ENCODE measurements around the gene DNAAF1. TPM values are rescaled to one million over a fixed set of nuclear protein-coding genes. Genes with fewer than 3 reads are reported as not detected.
"Not testable (repeated sequence)": the region's sequence is repeated elsewhere in the genome, so short reads cannot be mapped to it uniquely, and the experiment has no call there.

Gene DNAAF1
- total RNA-seq, 1 experiment from 2014 or later: not detected

DNA sequence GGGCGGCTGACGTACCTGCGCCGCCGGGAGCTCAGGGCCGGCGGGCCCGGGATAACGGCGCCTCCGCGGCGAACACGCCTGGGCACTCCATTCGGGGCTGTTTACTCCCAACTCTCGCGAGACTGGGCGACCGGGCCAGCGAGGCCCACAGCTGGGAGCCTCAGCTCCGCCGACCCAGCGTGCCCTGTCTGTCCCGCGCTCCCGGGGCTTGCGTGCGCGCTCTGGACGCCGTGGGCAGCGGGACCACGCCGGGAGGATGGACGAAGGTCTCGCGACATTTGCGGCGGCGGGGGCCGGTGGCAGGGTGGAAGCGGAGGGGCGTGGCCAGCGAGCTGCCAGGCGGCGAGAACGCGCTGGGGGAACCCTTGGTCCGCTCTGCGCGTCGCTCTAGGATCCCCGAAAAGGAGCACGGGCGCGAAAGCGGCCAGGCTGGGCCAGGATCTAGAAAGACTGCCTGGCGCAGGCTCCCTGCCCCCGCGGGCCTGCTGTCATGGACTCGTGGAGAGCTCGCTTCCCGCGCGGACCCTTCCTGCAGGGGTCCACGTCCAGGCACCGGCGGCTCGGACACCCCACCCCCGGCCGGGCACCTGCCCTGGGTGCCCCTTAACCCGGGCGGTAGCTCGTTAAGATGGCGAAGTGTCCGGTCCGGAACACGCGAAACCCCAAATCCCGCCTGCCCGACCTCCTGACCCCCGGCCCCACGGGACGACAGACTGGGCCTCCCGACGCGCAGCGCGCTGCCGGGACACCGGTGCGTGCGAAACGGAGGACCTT, 28.2 kb upstream of the DNAAF1 start, which contains the start of gene MBTPS1:
Gene MBTPS1, minus strand, starts transcription at position 223 of the 774 bp plus-strand sequence. CDS start 15,159 bp downstream, outside the sequence.
- H3K27ac ChIP-seq (ENCODE audit: low read length): peak within 1 kb of the TSS; percentile 82
- H3K36me3 ChIP-seq (ENCODE audit: insufficient read depth, low read length): no peaks in the 10 kb centered on the region; the same call in 1 of the 2 replicates
- H2AFZ ChIP-seq (ENCODE audit: low read length): peak within 1 kb of the TSS; percentile 61; the same call in 1 of the 2 replicates
- H3K9me2 ChIP-seq (replicated peaks; ENCODE audit: insufficient read depth, low read length): no peaks in the 10 kb centered on the region
- peak within 1 kb of the TSS; percentile 98 for H3K9ac ChIP-seq (ENCODE audit: low read length)
- peaks cover 45% of the 10 kb centered on the region for H3K79me2 ChIP-seq (ENCODE audit: low read length)
- H3K9me3 ChIP-seq (ENCODE audit: low read length): no peaks in the 10 kb centered on the region
- H3K4me3 ChIP-seq (ENCODE audit: low read length): peak within 1 kb of the TSS; percentile 91
- no peaks in the 10 kb centered on the region for H3K27me3 ChIP-seq (ENCODE audit: low read length)
- DNase-seq: peak; percentile 99
- H3K4me2 ChIP-seq (ENCODE audit: low read depth, low read length, poor library complexity, severe bottlenecking): peak within 1 kb of the TSS; percentile 89
- H4K20me1 ChIP-seq (ENCODE audit: insufficient read depth, low read depth, low read length): 0 out of 2 replicates have a peak, but pooled peaks cover 4% of the 10 kb centered on the region
- peaks cover 23% of the 10 kb centered on the region for H3K4me1 ChIP-seq (ENCODE audit: low read length)

DNA sequence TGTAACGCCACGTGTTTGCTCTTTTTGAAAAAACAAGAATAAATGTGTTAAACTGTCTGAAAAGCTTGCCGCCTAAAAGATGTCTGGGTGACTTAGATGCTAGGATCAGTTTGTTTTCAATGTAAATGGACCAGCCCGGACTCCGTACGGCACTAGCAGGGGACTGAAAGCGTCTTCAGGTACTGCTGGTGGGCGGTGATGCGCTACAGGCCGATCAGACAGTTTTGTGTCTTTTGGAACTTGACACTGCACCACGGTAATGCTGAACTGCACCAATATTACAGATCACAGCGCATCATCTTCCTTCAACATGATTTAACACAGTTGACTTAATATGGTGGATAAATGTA, 27.6 kb upstream of the DNAAF1 start:
- peak overlapping the region; percentile 82 for H3K27ac ChIP-seq (ENCODE audit: low read length)
- H3K4me2 ChIP-seq (ENCODE audit: low read depth, low read length, poor library complexity, severe bottlenecking): peak overlapping the region; percentile 89
- peak overlapping the region; percentile 17; the same call in 1 of the 2 replicates for H2AFZ ChIP-seq (ENCODE audit: low read length)
- no peak for DNase-seq
- H3K27me3 ChIP-seq (ENCODE audit: low read length): no peaks in the 10 kb centered on the region
- H4K20me1 ChIP-seq (ENCODE audit: insufficient read depth, low read depth, low read length): 0 out of 2 replicates have a peak, but pooled peaks cover 4% of the 10 kb centered on the region
- H3K9ac ChIP-seq (ENCODE audit: low read length): peak overlapping the region; percentile 98
- H3K9me3 ChIP-seq (ENCODE audit: low read length): no peaks in the 10 kb centered on the region
- H3K36me3 ChIP-seq (ENCODE audit: insufficient read depth, low read length): no peaks in the 10 kb centered on the region; the same call in 1 of the 2 replicates
- peaks cover 23% of the 10 kb centered on the region for H3K4me1 ChIP-seq (ENCODE audit: low read length)
- no peaks in the 10 kb centered on the region for H3K9me2 ChIP-seq (replicated peaks; ENCODE audit: insufficient read depth, low read length)
- peaks cover 39% of the 10 kb centered on the region for H3K79me2 ChIP-seq (ENCODE audit: low read length)
- H3K4me3 ChIP-seq (ENCODE audit: low read length): peak overlapping the region; percentile 91

DNA sequence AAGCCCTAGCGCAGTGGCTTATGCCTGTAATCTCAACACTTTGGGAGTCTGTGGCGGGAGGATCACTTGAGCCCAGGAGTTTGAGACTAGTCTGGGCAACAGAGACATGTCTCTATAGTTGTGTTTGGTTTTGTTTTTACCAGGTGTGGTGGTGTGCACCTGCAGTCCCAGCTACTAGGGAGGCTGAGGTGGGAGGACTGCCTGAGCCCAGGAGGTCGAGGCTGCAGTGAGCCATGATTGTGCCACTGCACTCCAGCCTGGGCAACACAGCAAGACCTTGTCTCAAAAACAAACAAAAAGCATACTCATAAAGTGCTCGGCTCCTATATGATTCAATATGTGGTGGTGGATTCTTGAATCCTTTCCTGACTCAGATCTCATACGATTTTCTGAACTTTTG, 26.8 kb upstream of the DNAAF1 start:
- H3K9ac ChIP-seq (ENCODE audit: low read length): peak overlapping the region; percentile 98; the same call in 1 of the 2 replicates
- peak overlapping the region; percentile 89 for H3K4me2 ChIP-seq (ENCODE audit: low read depth, low read length, poor library complexity, severe bottlenecking)
- H3K79me2 ChIP-seq (ENCODE audit: low read length): peaks cover 32% of the 10 kb centered on the region
- not testable (repeated sequence) for H2AFZ ChIP-seq (ENCODE audit: low read length); H3K27me3 ChIP-seq (ENCODE audit: low read length); H4K20me1 ChIP-seq (ENCODE audit: insufficient read depth, low read depth, low read length); H3K9me2 ChIP-seq (replicated peaks; ENCODE audit: insufficient read depth, low read length); H3K36me3 ChIP-seq (ENCODE audit: insufficient read depth, low read length); H3K9me3 ChIP-seq (ENCODE audit: low read length); H3K27ac ChIP-seq (ENCODE audit: low read length); DNase-seq
- peaks cover 20% of the 10 kb centered on the region for H3K4me1 ChIP-seq (ENCODE audit: low read length)
- peak overlapping the region; percentile 91; the same call in 1 of the 2 replicates for H3K4me3 ChIP-seq (ENCODE audit: low read length)

DNA sequence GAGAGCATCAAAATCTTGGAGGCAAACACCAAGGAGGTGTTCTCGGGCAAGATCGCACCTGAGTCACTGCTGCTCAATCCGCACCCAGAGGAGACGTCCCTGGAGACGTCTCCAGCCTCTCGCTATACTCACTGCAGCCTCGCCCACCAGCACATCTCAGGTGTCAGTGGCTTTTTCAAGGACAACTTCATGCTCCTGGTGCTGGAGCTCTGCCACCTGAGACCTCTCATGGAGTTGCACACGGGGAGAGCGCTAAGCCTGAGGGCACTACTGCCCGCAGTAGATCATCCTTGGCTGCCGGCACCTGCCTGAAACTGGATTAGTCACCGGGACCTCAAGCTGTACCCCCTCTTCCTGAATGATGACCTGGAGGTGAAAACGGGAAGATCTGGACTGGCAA, 25.7 kb upstream of the DNAAF1 start:
- Histone ChIP-seq H3K4me1 (ENCODE audit: low read length) (peaks cover 19% of the 10 kb centered on the region), H3K9ac (ENCODE audit: low read length) (no peak overlapping the region), H3K4me2 (ENCODE audit: low read depth, low read length, poor library complexity, severe bottlenecking) (no peak overlapping the region), H4K20me1 (ENCODE audit: insufficient read depth, low read depth, low read length) (0 out of 2 replicates have a peak, but pooled peaks cover 4% of the 10 kb centered on the region), H3K79me2 (ENCODE audit: low read length) (peaks cover 27% of the 10 kb centered on the region), H3K27me3 (ENCODE audit: low read length) (no peaks in the 10 kb centered on the region), H3K9me3 (ENCODE audit: low read length) (no peaks in the 10 kb centered on the region), H3K4me3 (ENCODE audit: low read length) (no peak overlapping the region), H3K9me2 (replicated peaks; ENCODE audit: insufficient read depth, low read length) (no peaks in the 10 kb centered on the region), H2AFZ (ENCODE audit: low read length) (no peak overlapping the region), H3K27ac (ENCODE audit: low read length) (no peak overlapping the region), H3K36me3 (ENCODE audit: insufficient read depth, low read length) (peaks cover 17% of the 10 kb centered on the region; the same call in 1 of the 2 replicates)
- no peak for DNase-seq

DNA sequence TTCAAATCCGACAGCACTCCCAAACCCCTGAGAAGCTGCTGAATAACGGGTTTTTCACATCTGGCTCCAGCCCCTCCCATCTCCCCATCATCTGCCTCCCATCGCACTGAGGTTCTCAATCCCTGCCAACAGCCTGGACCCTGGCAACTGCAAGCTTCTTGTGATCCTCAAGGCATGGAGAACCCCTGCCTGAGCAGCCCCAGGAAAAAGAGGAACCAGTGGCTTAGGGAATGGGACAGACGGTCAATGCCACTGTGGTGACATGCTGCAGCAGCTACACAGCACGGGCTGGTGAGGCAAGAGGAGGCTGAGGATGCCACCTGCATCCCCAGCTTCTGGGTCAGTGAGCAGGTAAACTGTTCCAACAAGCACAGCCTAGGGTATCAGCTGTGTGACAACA, 25.1 kb upstream of the DNAAF1 start:
- no peaks in the 10 kb centered on the region for H3K9me2 ChIP-seq (replicated peaks; ENCODE audit: insufficient read depth, low read length)
- H3K4me2 ChIP-seq (ENCODE audit: low read depth, low read length, poor library complexity, severe bottlenecking): no peak overlapping the region
- H3K9me3 ChIP-seq (ENCODE audit: low read length): no peaks in the 10 kb centered on the region
- no peaks in the 10 kb centered on the region for H3K27me3 ChIP-seq (ENCODE audit: low read length)
- peaks cover 21% of the 10 kb centered on the region; the same call in 1 of the 2 replicates for H3K36me3 ChIP-seq (ENCODE audit: insufficient read depth, low read length)
- no peak overlapping the region for H3K9ac ChIP-seq (ENCODE audit: low read length)
- no peak overlapping the region for H3K4me3 ChIP-seq (ENCODE audit: low read length)
- no peak overlapping the region for H3K27ac ChIP-seq (ENCODE audit: low read length)
- H3K79me2 ChIP-seq (ENCODE audit: low read length): peaks cover 23% of the 10 kb centered on the region
- no peak for DNase-seq
- no peak overlapping the region for H2AFZ ChIP-seq (ENCODE audit: low read length)
- H4K20me1 ChIP-seq (ENCODE audit: insufficient read depth, low read depth, low read length): 0 out of 2 replicates have a peak, but pooled peaks cover 4% of the 10 kb centered on the region
- H3K4me1 ChIP-seq (ENCODE audit: low read length): peaks cover 16% of the 10 kb centered on the region

DNA sequence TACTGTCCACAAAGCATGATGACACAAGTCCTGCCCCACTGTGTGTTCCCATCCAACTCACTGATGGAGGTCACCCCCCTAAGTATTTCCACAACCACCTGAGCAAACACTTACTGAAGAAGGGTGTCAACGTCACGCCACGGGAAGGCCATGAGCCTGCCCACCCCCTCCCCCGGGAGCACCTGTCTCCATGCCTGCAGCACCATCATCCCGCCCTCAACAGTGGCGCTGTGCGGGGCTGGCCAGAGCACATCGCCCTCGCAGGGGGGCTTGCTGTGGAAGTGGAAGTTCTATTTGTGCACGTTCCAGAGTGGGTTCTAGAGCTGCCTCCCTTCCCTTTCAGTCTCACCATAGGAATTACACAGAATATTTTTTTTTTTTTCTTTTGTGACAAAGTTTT, 24.1 kb upstream of the DNAAF1 start:
- Histone ChIP-seq H3K9me2 (replicated peaks; ENCODE audit: insufficient read depth, low read length) (no peaks in the 10 kb centered on the region), H3K36me3 (ENCODE audit: insufficient read depth, low read length) (peaks cover 21% of the 10 kb centered on the region; the same call in 1 of the 2 replicates), H3K4me3 (ENCODE audit: low read length) (no peak overlapping the region), H4K20me1 (ENCODE audit: insufficient read depth, low read depth, low read length) (no peaks in the 10 kb centered on the region), H3K4me1 (ENCODE audit: low read length) (peaks cover 10% of the 10 kb centered on the region), H2AFZ (ENCODE audit: low read length) (no peak overlapping the region), H3K9ac (ENCODE audit: low read length) (no peak overlapping the region), H3K79me2 (ENCODE audit: low read length) (peaks cover 17% of the 10 kb centered on the region), H3K4me2 (ENCODE audit: low read depth, low read length, poor library complexity, severe bottlenecking) (no peak overlapping the region), H3K9me3 (ENCODE audit: low read length) (no peaks in the 10 kb centered on the region), H3K27me3 (ENCODE audit: low read length) (no peaks in the 10 kb centered on the region), H3K27ac (ENCODE audit: low read length) (no peak overlapping the region)
- DNase-seq: no peak

DNA sequence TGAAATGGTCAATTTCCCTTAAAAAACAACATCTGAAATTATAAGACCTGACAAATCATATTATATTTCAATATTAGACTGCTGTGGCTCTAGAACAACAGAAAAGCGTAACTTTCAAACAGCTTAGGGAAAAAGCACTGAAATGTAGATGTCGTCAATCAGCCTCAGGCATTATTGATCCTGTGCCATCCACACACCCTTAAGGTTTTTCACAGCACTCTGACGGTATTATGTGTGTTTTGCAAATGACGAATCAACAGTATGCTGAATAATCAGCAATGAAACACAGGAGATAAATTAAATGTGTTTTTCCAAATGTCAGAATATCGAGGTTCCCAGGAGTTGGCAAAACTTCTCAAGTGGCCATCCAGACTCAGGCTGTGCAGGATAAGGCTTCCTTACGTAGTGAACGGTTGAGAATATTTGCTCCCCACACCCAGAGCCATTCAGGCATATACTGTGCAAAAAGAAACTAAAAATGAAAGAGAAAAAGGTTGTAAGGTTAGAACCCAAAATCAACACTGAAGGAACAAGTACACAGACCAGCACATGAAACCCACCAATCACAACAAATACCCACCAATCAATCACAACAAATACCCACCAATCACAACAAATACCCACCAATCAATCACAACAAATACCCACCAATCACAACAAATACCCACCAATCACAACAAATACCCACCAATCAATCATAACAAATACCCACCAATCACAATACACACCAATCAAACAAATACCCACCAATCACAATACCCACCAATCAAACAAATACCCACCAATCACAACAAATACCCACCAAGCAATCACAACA, 20.6 kb upstream of the DNAAF1 start:
- Histone ChIP-seq H3K27me3 (ENCODE audit: low read length) (no peaks in the 10 kb centered on the region), H3K79me2 (ENCODE audit: low read length) (peaks cover 20% of the 10 kb centered on the region), H3K4me2 (ENCODE audit: low read depth, low read length, poor library complexity, severe bottlenecking) (no peak overlapping the region), H4K20me1 (ENCODE audit: insufficient read depth, low read depth, low read length) (no peaks in the 10 kb centered on the region), H2AFZ (ENCODE audit: low read length) (no peak overlapping the region), H3K27ac (ENCODE audit: low read length) (no peak overlapping the region), H3K36me3 (ENCODE audit: insufficient read depth, low read length) (peaks cover 37% of the 10 kb centered on the region), H3K9ac (ENCODE audit: low read length) (no peak overlapping the region), H3K9me3 (ENCODE audit: low read length) (no peaks in the 10 kb centered on the region), H3K9me2 (replicated peaks; ENCODE audit: insufficient read depth, low read length) (no peaks in the 10 kb centered on the region), H3K4me1 (ENCODE audit: low read length) (no peaks in the 10 kb centered on the region), H3K4me3 (ENCODE audit: low read length) (no peak overlapping the region)
- DNase-seq: no peak

DNA sequence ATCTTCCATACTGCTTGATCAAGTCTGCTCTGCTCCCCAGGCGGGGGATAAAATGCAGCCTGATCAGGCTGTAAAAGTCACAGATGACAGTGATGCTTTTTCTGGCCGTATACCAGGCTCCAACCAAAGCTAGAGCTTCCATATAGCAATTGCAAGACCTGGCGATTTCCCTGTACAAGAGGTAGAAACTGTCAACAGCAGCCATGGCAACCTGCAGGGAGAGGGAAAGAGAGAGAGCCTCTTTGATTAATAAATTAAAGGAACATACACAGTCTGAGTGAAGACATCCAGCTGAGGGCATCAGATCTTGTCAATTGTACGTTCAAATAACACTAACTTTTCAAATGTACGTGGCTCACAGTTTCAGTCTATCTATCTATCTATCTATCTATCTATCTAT, 14.0 kb upstream of the DNAAF1 start:
- H3K79me2 ChIP-seq (ENCODE audit: low read length): peaks cover 54% of the 10 kb centered on the region
- H2AFZ ChIP-seq (ENCODE audit: low read length): no peak overlapping the region
- H3K36me3 ChIP-seq (ENCODE audit: insufficient read depth, low read length): peaks cover 36% of the 10 kb centered on the region
- H3K9me3 ChIP-seq (ENCODE audit: low read length): no peaks in the 10 kb centered on the region
- H4K20me1 ChIP-seq (ENCODE audit: insufficient read depth, low read depth, low read length): no peaks in the 10 kb centered on the region
- no peaks in the 10 kb centered on the region for H3K27me3 ChIP-seq (ENCODE audit: low read length)
- peaks cover 21% of the 10 kb centered on the region for H3K4me1 ChIP-seq (ENCODE audit: low read length)
- DNase-seq: no peak
- H3K27ac ChIP-seq (ENCODE audit: low read length): no peak overlapping the region
- no peak overlapping the region for H3K4me2 ChIP-seq (ENCODE audit: low read depth, low read length, poor library complexity, severe bottlenecking)
- no peaks in the 10 kb centered on the region for H3K9me2 ChIP-seq (replicated peaks; ENCODE audit: insufficient read depth, low read length)
- H3K9ac ChIP-seq (ENCODE audit: low read length): no peak overlapping the region
- H3K4me3 ChIP-seq (ENCODE audit: low read length): no peak overlapping the region
